HG03354 (cell line): ENCODE data around the gene ACOX3.
"Not testable (repeated sequence)": the region's sequence is repeated elsewhere in the genome, so short reads cannot be mapped to it uniquely, and the experiment has no call there.

Experiments used
- ATAC-seq: cut with Tn5 transposase; IDR thresholded peaks from one replicate; pipeline ENCODE4 v1.9.1; 2021; ENCODE audit warnings: mild to moderate bottlenecking; ENCODE audit not compliant: unreplicated experiment, poor library complexity, severe bottlenecking

Gene ACOX3

DNA sequence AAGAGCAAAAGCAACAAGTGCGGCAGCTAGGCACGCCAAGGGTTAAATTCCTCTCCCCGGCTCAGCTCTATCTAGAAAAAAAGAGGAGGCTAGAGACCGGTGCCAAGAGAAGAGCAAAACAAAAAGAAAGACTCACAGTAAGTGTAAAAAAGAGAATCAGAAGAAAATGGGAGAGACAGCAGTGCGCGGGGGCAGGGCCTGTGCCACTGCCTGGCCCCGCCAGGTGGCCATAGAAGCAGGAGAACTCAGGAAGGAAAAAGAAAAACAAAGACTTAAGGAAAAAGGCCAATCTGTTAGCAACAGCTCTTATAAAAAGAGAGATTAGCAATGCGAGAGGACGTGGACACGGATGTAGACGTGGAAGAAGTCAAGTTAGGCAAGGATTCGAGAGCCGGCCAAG is 3.2 kb downstream of the ACOX3 start:
- ATAC-seq, result no peak

DNA sequence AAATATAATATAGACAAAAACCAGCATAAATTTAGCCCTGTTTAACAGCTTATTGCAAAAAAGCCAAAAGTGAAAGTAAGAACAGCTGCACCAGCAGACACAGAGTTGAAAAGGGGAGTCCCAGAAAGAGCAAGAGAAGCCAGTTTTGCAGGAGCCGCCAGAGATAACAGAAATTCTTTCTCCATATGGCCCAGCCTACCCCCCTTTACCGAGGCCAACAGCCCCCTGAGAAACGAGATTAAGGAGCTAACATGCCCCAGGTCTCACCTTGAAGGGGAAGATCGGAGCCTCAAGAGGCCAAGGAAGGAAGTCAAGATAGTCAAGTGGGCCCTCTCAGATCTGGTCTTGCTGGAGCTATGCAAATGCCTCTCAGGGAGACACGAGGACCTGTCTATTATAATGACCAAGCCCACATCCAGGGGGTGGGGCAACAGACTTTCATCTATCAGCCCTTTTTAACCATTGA is 4.8 kb downstream of the ACOX3 start:
- ATAC-seq, result peak; percentile 64

GRCh38 chr4:8434251-8435073 is 6.1 kb downstream of the ACOX3 start:
- no peak for ATAC-seq

- no peak for ATAC-seq
Observed at GRCh38 chr4:8433136-8433535, 7.4 kb downstream of the ACOX3 start.

GRCh38 chr4:8431553-8431952 is 9.0 kb downstream of the ACOX3 start:
- no peak for ATAC-seq

DNA sequence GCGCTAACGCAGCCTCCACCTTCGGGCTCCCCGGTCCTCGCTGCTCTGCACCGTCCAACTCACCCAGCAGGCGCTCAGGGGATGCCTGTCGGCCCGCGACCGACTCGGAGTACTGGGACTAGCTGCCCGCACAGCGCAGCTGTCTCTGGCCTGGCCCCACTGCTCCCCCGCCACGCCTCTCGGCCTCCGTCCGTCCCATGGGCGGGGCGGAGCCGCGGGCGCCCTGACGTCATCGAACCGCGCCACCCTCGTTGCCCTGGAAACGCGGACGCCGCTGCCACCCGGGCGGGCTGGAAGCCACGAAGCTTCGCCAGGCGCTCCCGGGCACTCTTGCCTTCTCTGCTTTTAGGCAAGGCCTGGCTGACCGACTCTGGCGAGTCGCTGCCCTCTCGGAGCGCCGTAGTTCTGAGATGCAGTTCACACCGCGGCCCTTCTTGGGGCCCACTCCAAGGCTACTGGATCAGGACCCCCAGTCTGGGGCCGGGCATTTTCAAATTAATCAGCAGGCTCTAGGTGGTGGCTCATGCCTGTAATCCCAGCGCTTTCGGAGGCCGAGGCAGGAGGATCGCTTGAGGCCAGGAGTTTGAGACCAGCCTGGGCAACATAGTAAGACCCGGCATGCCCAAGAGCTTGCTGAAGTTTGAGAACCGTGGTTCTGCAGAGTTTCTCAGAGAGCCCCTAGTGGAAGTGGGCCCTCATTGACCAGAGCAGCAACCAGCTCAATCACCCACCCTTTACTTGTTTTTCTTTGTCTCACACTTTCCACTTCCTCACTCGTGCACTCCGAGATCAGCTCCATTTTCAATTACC is 12.0 kb downstream of the ACOX3 start:
- peak; percentile 94 for ATAC-seq

GRCh38 chr4:8427761-8428287 is 12.7 kb downstream of the ACOX3 start:
- peak; percentile 65 for ATAC-seq

DNA sequence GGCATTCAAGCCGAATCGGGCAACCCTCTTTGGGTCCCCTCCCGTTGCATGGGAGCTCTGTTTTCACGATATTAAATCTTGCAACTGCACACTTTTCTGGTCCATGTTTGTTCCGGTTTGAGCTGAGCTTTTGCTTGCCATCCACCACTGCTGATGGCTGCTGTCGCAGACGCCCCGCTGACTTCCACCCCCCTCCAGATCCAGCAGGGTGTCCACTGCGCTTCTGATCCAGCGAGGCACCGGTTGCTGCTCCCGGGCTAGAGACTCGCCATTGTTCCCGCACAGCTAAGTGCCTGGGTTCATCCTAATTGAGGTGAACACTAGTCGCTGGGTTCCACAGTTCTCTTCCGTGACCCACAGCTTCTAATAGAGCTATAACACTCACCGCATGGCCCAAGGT is 13.3 kb downstream of the ACOX3 start:
- no peak for ATAC-seq

DNA sequence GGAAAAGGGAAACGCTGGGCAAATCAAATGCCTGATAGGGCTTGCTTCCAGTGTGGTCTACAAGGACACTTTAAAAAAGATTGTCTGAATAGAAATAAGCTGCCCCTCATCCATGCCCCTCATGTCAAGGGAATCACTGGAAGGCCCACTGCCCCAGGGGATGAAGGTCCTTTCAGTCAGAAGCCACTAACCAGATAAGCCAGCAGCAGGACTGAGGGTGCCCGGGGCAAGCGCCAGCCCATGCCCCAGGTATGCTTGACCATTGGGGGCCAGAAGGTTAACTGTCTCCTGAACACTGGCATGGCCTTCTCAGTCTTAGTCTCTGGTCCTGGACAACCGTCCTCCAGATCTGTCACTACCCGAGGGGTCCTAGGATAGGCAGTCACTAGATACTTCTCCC is 17.7 kb downstream of the ACOX3 start:
- no peak for ATAC-seq

- no peak for ATAC-seq
Observed at GRCh38 chr4:8422327-8422726, 18.2 kb downstream of the ACOX3 start.

DNA sequence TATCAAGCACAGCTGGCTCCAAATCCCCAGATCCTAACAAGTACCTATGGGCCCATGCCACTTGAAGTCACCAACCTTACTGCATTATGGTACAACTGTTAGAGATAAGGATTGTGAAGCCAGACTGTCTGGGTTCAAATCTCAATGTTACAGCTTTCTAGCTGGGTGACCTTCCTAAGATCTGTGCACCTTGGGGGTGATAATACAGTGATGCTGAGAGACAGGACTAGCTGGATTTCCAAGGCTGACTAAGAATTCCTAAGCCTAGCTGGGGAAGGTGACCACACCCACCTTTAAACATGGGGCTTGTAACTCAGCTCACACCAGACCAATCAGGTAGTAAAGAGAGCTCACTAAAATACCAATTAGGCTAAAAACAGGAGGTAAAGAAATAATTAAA is 20.4 kb downstream of the ACOX3 start:
- ATAC-seq, result not testable (repeated sequence)

- ATAC-seq, result no peak
Observed at GRCh38 chr4:8419222-8420041, 21.1 kb downstream of the ACOX3 start.

GRCh38 chr4:8417071-8417614 is 23.4 kb downstream of the ACOX3 start:
- no peak for ATAC-seq

DNA sequence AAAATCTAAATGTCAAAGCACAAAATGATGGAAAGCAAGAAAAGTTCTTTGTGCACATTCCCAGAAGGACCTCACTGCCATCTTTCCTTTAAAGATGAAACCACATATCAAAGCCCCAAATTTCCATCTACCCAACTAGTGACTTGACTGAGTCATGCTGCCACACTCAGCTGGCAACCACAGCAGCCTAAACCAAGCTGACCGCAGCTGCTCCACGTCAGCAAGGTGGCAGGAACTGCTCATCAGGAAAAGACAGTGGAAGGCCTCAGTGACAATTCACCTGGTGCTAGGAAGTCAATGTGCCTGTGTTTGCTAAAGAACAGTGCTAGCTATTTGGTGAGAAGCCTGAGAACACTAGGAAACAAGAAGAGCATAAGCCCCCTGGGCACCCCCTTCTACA is 26.1 kb downstream of the ACOX3 start:
- no peak for ATAC-seq

DNA sequence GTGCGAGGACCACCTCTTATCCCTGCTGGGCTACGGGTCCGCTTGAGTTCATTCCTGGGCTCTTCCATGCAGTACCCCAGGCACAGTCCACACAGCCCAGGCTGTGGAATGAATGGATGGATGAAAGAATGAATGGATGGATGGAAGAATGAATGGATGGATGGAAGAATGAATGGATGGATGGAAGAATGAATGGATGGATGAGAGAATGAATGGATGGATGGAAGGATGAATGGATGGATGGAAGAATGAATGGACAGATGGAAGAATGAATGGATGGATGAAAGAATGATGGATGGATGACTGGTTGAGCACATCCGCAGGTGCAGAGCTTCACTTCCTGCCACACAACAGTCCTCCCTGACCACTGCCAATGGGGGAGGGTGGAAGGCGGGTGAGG is 28.2 kb downstream of the ACOX3 start:
- ATAC-seq, result no peak

- no peak for ATAC-seq
Observed at GRCh38 chr4:8411351-8412180, 29.0 kb downstream of the ACOX3 start.

DNA sequence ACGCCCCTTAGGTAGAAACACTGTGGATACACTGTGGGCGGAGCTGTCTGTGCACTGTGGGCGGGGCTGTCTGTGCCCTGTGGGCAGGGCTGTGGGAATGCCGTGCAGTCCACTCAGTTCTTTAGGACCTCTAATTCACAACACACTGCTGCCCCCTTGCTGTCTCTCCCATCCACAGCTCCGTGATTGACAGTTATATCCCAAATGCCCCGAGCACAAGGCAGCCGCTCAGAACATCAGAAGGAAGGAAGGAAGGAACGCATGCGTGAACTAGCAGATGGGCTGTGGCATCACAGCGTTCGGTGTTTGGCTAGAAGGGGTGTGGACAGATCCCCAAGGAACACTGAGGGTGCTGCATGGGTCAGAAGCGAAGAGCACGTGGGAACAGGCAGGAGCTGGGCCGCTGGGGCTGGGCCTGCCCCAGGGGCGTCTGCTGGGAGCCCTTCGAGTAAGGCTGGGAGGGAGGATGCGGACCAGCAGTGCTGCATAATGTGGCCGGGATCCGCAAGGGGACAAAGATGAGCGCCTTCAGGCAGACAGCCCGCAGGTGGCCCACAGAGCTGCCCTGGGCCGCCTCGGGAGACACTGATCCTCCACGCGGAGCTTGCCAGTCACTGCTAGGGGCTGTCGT is 29.8 kb downstream of the ACOX3 start:
- ATAC-seq, result no peak

DNA sequence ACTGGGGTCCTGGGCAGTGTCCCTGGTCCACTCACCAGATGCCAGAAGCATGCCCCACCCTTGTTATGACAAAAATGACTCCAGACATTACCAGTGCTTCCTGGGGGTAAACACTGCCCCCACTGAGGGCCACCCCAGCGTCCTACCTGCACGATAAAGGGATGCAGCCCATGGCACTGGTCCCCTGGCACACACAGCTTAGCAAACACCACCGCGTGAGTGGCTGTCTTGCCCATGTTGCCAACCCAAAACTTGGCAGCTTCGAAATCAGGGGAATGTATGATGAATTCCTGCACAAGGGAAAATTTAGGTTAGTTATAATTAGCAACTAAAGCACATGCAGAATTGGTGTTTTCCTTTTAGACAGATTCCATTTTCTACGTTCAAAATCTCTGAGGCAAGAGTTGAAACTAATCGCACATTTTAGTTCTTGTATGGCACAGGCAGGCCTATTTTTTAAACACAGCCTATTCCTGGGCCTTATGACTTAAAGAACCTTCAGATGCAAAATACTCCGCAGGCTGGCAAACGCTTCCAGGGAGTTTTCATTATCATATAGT is 30.4 kb downstream of the ACOX3 start:
- ATAC-seq, result no peak
